Jurkat, Clone E6-1 (cell line): Measurements from ENCODE around the gene TRIM61. TPM values are rescaled to one million over a fixed set of nuclear protein-coding genes. Genes with fewer than 3 reads are reported as not detected.
"Not testable (repeated sequence)": the region's sequence is repeated elsewhere in the genome, so short reads cannot be mapped to it uniquely, and the experiment has no call there.

Experiments
- DNase-seq: peaks from one replicate; pipeline ENCODE4 v3.0.0-alpha.2; 2011; ENCODE audit warnings: low read depth, low spot score
- H3K4me3 ChIP-seq: 2 replicates; pipeline ENCODE4 v1.5.1; 2011; ENCODE audit warnings: mild to moderate bottlenecking, low read length, control low read depth, moderate library complexity
- polyA plus RNA-seq: library from polyadenylated mRNA; unstranded; fragments of >200 nt; gene quantifications from one replicate; pipeline ENCODE4 v1.2.1, GENCODE V29; 2012; ENCODE audit warnings: missing spikeins; ENCODE audit not compliant: insufficient read length, insufficient read depth

TRIM61 gene
- polyA plus RNA-seq, result 0.55 TPM

DNA sequence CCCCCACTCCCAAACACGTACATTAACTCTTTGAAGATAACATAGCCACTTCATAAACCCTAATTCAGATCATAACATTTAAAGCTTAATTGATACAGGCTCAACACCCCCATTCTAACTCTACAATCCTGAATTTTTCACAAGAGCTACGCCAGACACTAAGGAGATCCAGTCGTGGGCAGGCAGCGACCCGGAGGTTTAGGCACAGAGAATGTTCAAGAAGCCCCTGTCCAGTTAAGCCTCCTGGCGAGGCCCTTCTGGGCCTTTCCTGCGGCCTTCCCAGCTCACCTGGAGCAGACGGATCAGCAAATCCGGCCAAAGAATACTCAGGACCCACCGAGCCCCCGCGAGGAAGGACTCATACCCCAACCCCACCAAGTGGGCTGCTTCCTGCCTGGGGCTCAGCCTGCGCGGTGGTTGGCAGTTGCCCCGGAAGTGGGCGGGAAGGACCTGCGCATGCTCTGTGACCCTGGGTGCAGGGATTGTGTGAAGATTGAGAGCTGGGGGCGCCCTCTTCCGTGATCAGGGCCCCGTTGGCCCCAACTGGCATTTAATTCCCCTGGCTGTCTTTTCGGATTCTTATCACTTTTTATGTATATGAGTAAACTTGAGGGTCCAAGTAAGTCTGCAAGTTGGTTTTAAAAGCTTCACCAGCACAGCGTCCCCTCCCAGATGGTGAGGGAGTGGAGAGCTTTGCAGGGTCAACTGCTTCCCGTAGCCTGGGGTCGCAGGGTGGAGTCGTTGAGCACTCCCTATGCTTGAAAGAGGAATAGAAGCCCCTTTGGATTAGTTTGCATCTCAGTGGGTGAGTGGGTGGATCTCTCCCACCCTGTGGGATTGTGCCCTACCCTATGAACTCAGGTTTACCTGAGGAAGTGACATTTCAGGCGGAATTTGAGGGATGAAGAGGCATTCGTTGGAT is at the start of gene TRIM61:
TRIM61 (minus strand) TSS at position 415 of the 922 bp plus-strand sequence. CDS start 7,655 bp downstream, outside the sequence.
- H3K4me3 ChIP-seq, result no peak within 1 kb of the TSS
- DNase-seq, result no peak

GRCh38 chr4:165025782-165026181 is 48.3 kb upstream of the TRIM61 start:
- not testable (repeated sequence) for H3K4me3 ChIP-seq, DNase-seq

- DNase-seq, H3K4me3 ChIP-seq: not testable (repeated sequence)
Measured at GRCh38 chr4:165019995-165020394, 42.5 kb upstream of the TRIM61 start.

GRCh38 chr4:165016971-165017370 is 39.5 kb upstream of the TRIM61 start:
- no peak for DNase-seq
- no peak overlapping the region for H3K4me3 ChIP-seq

DNA sequence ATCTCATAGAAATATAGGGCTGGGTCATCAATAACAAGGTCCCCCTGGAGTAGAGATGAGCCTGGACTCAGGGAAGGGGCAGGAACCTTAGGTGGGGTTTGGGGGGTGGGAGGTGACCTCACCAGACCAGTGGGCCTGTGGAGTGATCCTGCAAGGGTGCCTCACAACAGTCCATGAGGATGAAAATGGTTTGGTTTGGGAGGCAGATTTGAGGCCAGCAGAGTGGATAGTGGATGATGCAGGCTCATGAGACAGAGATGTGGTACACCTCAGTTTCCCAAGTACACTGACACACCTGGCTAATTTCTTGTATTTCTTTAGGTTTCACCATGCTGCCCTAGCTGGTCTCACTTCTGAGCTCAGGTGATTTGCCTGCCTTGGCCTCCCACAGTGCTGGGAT is 36.2 kb upstream of the TRIM61 start:
- no peak overlapping the region for H3K4me3 ChIP-seq
- no peak for DNase-seq

GRCh38 chr4:165011403-165011802 is 33.9 kb upstream of the TRIM61 start:
- DNase-seq, result no peak
- H3K4me3 ChIP-seq, result no peak overlapping the region

DNA sequence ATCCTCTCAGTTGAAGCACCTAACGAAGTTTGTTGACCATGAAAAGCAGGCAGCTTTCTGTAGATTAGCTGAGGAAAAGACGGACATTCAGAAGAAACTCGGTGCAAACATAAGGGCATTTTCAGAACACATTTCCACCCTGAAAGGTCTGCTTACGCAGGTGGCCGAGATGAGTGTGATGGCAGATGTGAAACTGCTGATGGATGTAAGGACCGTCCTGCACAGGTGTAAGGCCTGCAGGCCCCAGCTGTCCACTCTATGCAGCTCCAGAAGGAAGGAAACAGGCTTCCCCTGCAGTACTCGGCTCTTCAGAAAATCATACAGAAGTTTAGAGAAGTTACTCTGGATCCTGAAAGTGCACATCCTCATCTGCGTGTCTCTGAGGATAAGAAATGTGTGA is 33.5 kb upstream of the TRIM61 start:
- no peak for DNase-seq
- H3K4me3 ChIP-seq, result no peak overlapping the region

GRCh38 chr4:165010487-165010886 is 33.0 kb upstream of the TRIM61 start:
- H3K4me3 ChIP-seq, result no peak overlapping the region
- DNase-seq, result no peak

DNA sequence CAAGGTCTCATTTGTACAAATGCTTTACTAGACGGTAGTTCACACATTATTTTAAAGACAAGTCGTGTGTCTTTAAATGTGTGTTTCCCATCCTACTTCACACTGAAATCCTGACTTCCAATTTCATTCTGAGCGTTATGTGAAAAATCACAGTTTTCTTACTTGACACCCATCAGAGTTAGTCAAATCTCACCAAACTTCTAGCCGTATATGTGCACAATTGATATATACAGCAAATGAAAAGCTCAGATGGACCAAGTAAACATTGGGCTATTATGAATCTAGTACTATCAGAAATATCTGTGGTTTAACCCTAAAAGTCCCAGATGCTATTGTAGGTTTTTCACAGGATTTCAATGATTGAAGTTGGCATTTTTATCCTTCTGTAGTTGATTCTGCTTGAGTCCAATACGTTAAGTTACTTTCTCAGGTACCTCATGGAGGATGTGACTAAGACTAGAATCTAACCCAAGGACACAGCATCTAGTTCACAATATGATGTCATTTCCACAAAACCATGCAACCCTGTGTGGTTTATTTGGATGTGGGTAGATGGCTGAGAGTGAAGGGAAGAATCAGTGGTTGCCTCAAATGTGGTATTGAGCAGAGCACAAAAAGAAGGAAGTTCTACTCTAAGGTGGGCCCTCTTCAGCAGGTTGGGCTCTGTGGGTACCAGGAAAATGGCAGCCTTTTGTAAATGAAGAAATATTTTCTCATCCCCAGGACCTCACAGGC is 32.2 kb upstream of the TRIM61 start:
- no peak overlapping the region for H3K4me3 ChIP-seq
- peak; percentile 71 for DNase-seq

DNA sequence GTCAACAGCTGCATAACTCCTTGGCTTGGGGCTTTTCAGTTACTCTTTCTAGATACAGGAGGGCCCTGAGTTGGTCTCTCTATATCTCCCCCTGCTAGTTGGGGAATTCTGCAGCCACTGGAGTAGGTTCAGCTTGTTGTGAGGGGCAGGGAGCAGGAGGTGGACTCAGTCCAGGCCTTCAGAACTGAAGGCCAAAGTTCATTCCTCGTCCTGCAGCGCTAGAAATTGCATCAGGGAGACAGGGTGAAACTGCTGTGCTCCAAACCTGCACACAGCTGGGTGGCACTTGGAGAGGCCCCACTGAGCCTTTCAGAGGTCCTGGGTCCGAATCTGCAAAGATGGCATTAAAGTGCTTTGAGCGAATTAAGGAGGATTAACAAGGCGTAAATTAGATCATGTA is 29.4 kb upstream of the TRIM61 start:
- H3K4me3 ChIP-seq, result no peak overlapping the region
- DNase-seq, result no peak

DNA sequence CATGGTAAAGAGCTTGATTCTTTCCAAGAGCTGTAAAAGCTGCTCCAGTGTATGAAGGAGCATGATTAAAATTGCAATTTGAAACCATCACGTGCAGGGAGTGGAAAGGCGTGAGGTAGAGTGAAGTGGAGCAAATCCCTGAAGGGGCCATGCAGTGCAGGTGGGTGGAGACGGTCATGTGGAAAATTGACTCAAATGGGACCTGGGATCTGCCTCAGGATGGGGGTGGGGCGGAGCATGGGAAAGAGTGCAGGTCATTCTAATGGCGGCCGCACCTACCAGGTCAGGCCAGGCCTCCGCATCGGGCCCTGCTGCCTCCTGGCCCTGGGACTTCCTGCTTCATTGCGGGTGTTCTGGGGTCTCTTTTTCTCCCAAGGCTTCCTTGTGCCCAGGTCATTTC is 29.0 kb upstream of the TRIM61 start:
- H3K4me3 ChIP-seq, result no peak overlapping the region
- no peak for DNase-seq

GRCh38 chr4:165005352-165005925 is 28.0 kb upstream of the TRIM61 start:
- DNase-seq, result no peak
- no peak overlapping the region for H3K4me3 ChIP-seq

- DNase-seq, H3K4me3 ChIP-seq: not testable (repeated sequence)
Measured at GRCh38 chr4:165001957-165002356, 24.5 kb upstream of the TRIM61 start.

DNA sequence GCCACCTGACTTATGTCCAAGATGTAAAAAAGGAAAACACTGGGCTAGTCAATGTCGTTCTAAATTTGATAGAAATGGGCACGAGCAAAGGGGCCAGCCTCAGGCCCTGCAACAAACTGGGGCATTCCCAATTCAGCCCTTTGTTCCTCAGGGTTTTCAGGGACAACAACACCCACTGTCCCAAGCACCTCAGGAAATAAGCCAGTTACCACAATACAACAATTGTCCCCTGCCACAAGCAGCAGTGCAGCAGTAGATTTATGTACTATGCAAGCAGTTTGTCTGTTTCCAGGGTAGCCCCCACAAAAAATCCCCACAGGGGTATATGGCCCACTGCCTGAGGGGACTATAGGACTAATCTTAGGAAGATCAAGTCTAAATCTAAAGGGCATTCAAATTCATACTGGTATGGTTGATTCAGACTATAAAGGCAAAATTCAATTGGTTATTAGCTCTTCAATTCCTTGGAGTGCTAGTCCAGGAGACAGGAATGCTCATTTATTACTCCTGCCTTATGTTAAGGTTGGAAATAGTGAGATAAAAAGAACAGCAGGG is 21.1 kb upstream of the TRIM61 start:
- DNase-seq, H3K4me3 ChIP-seq: not testable (repeated sequence)

DNA sequence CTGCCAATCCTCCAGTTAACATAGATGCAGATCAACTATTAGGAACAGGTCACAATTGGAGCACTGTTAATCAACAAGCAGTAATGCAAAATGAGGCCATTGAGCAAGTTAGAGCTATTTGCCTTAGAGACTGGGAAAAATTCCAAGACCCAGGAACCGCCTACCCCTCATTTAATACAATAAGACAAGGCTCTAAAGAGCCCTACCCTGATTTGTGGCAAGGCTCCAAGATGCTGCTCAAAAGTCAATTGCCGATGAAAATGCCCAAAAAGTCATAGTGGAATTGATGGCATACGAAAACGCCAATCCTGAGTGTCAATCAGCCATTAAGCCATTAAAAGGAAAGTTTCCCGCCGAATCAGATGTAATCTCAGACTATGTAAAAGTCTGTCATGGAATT is 20.5 kb upstream of the TRIM61 start:
- no peak overlapping the region for H3K4me3 ChIP-seq
- DNase-seq, result no peak

- no peak for DNase-seq
- no peak overlapping the region for H3K4me3 ChIP-seq
Measured at GRCh38 chr4:164997324-164997723, 19.9 kb upstream of the TRIM61 start.

DNA sequence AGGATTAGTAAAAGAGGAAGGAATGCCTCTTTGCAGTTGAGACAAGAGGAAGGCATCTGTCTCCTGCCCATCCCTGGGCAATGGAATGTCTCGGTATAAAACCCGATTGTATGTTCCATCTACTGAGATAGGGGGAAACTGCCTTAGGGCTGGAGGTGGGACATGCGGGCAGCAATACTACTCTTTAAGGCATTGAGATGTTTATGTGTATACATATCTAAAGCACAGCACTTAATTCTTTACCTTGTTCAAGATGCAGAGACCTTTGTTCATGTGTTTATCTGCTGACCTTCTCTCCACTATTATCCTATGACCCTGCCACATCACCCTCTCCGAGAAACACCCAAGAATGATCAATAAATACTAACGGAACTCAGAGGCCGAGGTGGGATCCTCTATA is 18.7 kb upstream of the TRIM61 start:
- not testable (repeated sequence) for H3K4me3 ChIP-seq, DNase-seq

- not testable (repeated sequence) for DNase-seq, H3K4me3 ChIP-seq
Measured at GRCh38 chr4:164990786-164991185, 13.3 kb upstream of the TRIM61 start.

- DNase-seq, result no peak
- H3K4me3 ChIP-seq, result no peak overlapping the region
Measured at GRCh38 chr4:164989471-164989870, 12.0 kb upstream of the TRIM61 start.
